T-helper 2 cell (primary cell): ENCODE data around the gene GINS1.

ENCODE experiments used
- DNase-seq, 5 experiments: peaks; one replicate each; pipeline versions ENCODE4 v3.0.0 to v3.0.0-alpha.2; 2012 to 2022
- total RNA-seq, 2 donors: gene quantifications; one replicate each; lab custom pipeline; 2026; lab: John Stamatoyannopoulos, UW

GINS1 gene
- 0.31 to 2.6 reads per million in 2 donors for total RNA-seq

GRCh38 chr20:25407311-25408169 is at the start of gene GINS1:
TSS of gene GINS1 (plus strand) at chr20:25407673. CDS start at chr20:25407821, 148 bp downstream.
- peak; percentile 53 to 88 (median 64) for DNase-seq

- no peak for DNase-seq
Measured at GRCh38 chr20:25360631-25361286, 46.7 kb upstream of the GINS1 start.

GRCh38 chr20:25361287-25361683 is 46.2 kb upstream of the GINS1 start:
- DNase-seq, result no peak

GRCh38 chr20:25364180-25364788 is 43.2 kb upstream of the GINS1 start:
- no peak for DNase-seq

GRCh38 chr20:25364879-25365699 is 42.4 kb upstream of the GINS1 start:
- no peak for DNase-seq

GRCh38 chr20:25368526-25368925 is 38.9 kb upstream of the GINS1 start:
- DNase-seq, result no peak

- DNase-seq, result no peak
Measured at GRCh38 chr20:25368976-25369375, 38.5 kb upstream of the GINS1 start.

- no peak for DNase-seq
Measured at GRCh38 chr20:25369529-25369928, 37.9 kb upstream of the GINS1 start.

GRCh38 chr20:25369971-25370370 is 37.5 kb upstream of the GINS1 start:
- no peak for DNase-seq

GRCh38 chr20:25372584-25373336 is 34.7 kb upstream of the GINS1 start:
- peak in 1 of 5 experiments; percentile 15 for DNase-seq

- no peak for DNase-seq
Measured at GRCh38 chr20:25374842-25375241, 32.6 kb upstream of the GINS1 start.

GRCh38 chr20:25376236-25376635 is 31.2 kb upstream of the GINS1 start:
- no peak for DNase-seq

- no peak for DNase-seq
Measured at GRCh38 chr20:25376886-25377285, 30.6 kb upstream of the GINS1 start.

GRCh38 chr20:25378189-25378883 is 29.1 kb upstream of the GINS1 start:
- DNase-seq, result no peak

GRCh38 chr20:25378884-25379733 is 28.4 kb upstream of the GINS1 start:
- DNase-seq, result no peak

GRCh38 chr20:25380945-25381614 is 26.4 kb upstream of the GINS1 start:
- DNase-seq, result no peak

- no peak for DNase-seq
Measured at GRCh38 chr20:25382704-25383370, 24.6 kb upstream of the GINS1 start.

- no peak for DNase-seq
Measured at GRCh38 chr20:25389401-25389857, 18.0 kb upstream of the GINS1 start.
